Thymus (tissue), 11 donors: ENCODE data around the gene NR1I3. TPM values are rescaled to one million over a fixed set of nuclear protein-coding genes. Genes with fewer than 3 reads are reported as not detected.
"Not testable (repeated sequence)": the region's sequence is repeated elsewhere in the genome, so short reads cannot be mapped to it uniquely, and the experiment has no call there.

Experiments used
- DNase-seq, 9 donors: peaks; one replicate each; pipeline ENCODE4 v3.0.0-alpha.2; 2013; ENCODE audit warnings: low spot score in 9 of 9, low read depth in 6 of 9, missing footprints in 1 of 9
- H3K27ac ChIP-seq, 2 donors: one replicate each; pipeline ENCODE4 v1.5.1; 2013; ENCODE audit warnings: control low read depth in 1 of 2, low read depth in 1 of 2, low read length in 1 of 2, mild to moderate bottlenecking in 1 of 2, moderate library complexity in 1 of 2
- H3K27me3 ChIP-seq, 2 donors: one replicate each; pipeline ENCODE4 v1.5.1; 2013; ENCODE audit warnings: low read length in 1 of 2; ENCODE audit not compliant: control insufficient read depth in 2 of 2, insufficient read depth in 1 of 2
- H3K36me3 ChIP-seq, 2 donors: one replicate each; pipeline ENCODE4 v1.5.1; 2013; ENCODE audit warnings: low read length in 1 of 2, mild to moderate bottlenecking in 1 of 2, moderate library complexity in 1 of 2; ENCODE audit not compliant: control insufficient read depth in 2 of 2, insufficient read depth in 2 of 2
- H3K4me1 ChIP-seq, 2 donors: one replicate each; pipeline ENCODE4 v1.5.1; 2013; ENCODE audit warnings: low read length in 2 of 2; ENCODE audit not compliant: control insufficient read depth in 2 of 2, insufficient read depth in 2 of 2
- H3K4me3 ChIP-seq, 2 donors: one replicate each; pipeline ENCODE4 v1.5.1; 2013; ENCODE audit warnings: low read length in 2 of 2, control low read depth in 1 of 2, mild to moderate bottlenecking in 1 of 2
- H3K9me3 ChIP-seq, 2 donors: one replicate each; pipeline ENCODE4 v1.5.1; 2013; ENCODE audit warnings: low read length in 1 of 2, mild to moderate bottlenecking in 1 of 2; ENCODE audit not compliant: control insufficient read depth in 2 of 2, insufficient read depth in 1 of 2
- WGBS: extraction: QIAGEN DNeasy Blood & Tissue Kit; methylation state at CpG from one replicate; pipeline ENCODE4 v1.1.7; 2013; 5-methylcytosine and 5-hydroxymethylcytosine counted together
- polyA plus RNA-seq: library from polyadenylated mRNA; stranded (reverse); fragments of 200-250 nt; gene quantifications from one replicate; pipeline ENCODE4 v1.2.3, GENCODE V29; 2013
- total RNA-seq: library from RNA; stranded (reverse); fragments of 120-200 nt; gene quantifications from one replicate; pipeline ENCODE4 v1.2.4, GENCODE V29; 2013
- donor health status: healthy.

The NR1I3 gene
- total and polyA plus RNA-seq, 2 donors: 0.14 TPM; not detected in 1

- H3K27me3 ChIP-seq: peaks cover 3 to 8% of the 10 kb centered on the region in 2 donors
- no peaks in the 10 kb centered on the region for H3K36me3 ChIP-seq
- 98% methylated on average over 3 of the region's 3 CpGs for WGBS
- no peak overlapping the region for H3K4me3 ChIP-seq
- no peaks in the 10 kb centered on the region for H3K4me1 ChIP-seq
- no peaks in the 10 kb centered on the region for H3K9me3 ChIP-seq
- no peak for DNase-seq
- no peak overlapping the region for H3K27ac ChIP-seq
Measured at GRCh38 chr1:161266202-161266601, 28.2 kb upstream of the NR1I3 start.

GRCh38 chr1:161265305-161265704 is 27.3 kb upstream of the NR1I3 start:
- no peaks in the 10 kb centered on the region for H3K9me3 ChIP-seq
- no peak overlapping the region for H3K27ac ChIP-seq
- peaks cover 0 to 4% of the 10 kb centered on the region in 2 donors for H3K4me1 ChIP-seq
- H3K36me3 ChIP-seq: no peaks in the 10 kb centered on the region
- no peak for DNase-seq
- H3K4me3 ChIP-seq: no peak overlapping the region
- H3K27me3 ChIP-seq: peaks cover 12 to 17% of the 10 kb centered on the region in 2 donors
- 95% methylated on average over 5 of the region's 5 CpGs for WGBS

GRCh38 chr1:161261261-161262235 is 23.5 kb upstream of the NR1I3 start:
- H3K4me1 ChIP-seq: peaks cover 0 to 10% of the 10 kb centered on the region in 2 donors
- WGBS: 91% methylated on average over 12 of the region's 12 CpGs
- no peak overlapping the region for H3K4me3 ChIP-seq
- peaks cover 32 to 51% of the 10 kb centered on the region in 2 donors for H3K27me3 ChIP-seq
- H3K36me3 ChIP-seq: no peaks in the 10 kb centered on the region
- no peak overlapping the region for H3K27ac ChIP-seq
- H3K9me3 ChIP-seq: peaks cover 8 to 16% of the 10 kb centered on the region in 2 donors
- DNase-seq: no peak

GRCh38 chr1:161260376-161261260 is 22.6 kb upstream of the NR1I3 start:
- H3K9me3 ChIP-seq: peaks cover 8 to 16% of the 10 kb centered on the region in 2 donors
- H3K4me3 ChIP-seq: no peak overlapping the region
- no peaks in the 10 kb centered on the region for H3K36me3 ChIP-seq
- H3K4me1 ChIP-seq: peaks cover 0 to 10% of the 10 kb centered on the region in 2 donors
- H3K27me3 ChIP-seq: peaks cover 32 to 51% of the 10 kb centered on the region in 2 donors
- WGBS: 66% methylated on average over 9 of the region's 9 CpGs
- no peak overlapping the region for H3K27ac ChIP-seq
- DNase-seq: no peak

GRCh38 chr1:161259765-161260164 is 21.8 kb upstream of the NR1I3 start:
- peaks cover 32 to 51% of the 10 kb centered on the region in 2 donors for H3K27me3 ChIP-seq
- H3K27ac ChIP-seq: no peak overlapping the region
- peaks cover 0 to 10% of the 10 kb centered on the region in 2 donors for H3K4me1 ChIP-seq
- 85% methylated on average over 1 of the region's 1 CpG for WGBS
- no peak overlapping the region for H3K4me3 ChIP-seq
- H3K36me3 ChIP-seq: no peaks in the 10 kb centered on the region
- DNase-seq: no peak
- H3K9me3 ChIP-seq: peaks cover 8 to 16% of the 10 kb centered on the region in 2 donors

GRCh38 chr1:161259345-161259702 is 21.3 kb upstream of the NR1I3 start:
- WGBS: 56% methylated on average over 6 of the region's 6 CpGs
- H3K27me3 ChIP-seq: peaks cover 32 to 51% of the 10 kb centered on the region in 2 donors
- peaks cover 0 to 10% of the 10 kb centered on the region in 2 donors for H3K4me1 ChIP-seq
- H3K4me3 ChIP-seq: no peak overlapping the region
- no peaks in the 10 kb centered on the region for H3K36me3 ChIP-seq
- H3K27ac ChIP-seq: no peak overlapping the region
- H3K9me3 ChIP-seq: peaks cover 8 to 16% of the 10 kb centered on the region in 2 donors
- DNase-seq: no peak

GRCh38 chr1:161258439-161259344 is 20.7 kb upstream of the NR1I3 start, which contains the start of gene PCP4L1:
Gene PCP4L1 (plus strand): TSS chr1:161258745. CDS start chr1:161258975, 230 bp downstream.
- Histone ChIP-seq H3K27ac (no peak within 1 kb of the TSS), H3K27me3 (peaks cover 32 to 51% of the 10 kb centered on the region in 2 donors), H3K36me3 (no peaks in the 10 kb centered on the region), H3K9me3 (peaks cover 8 to 16% of the 10 kb centered on the region in 2 donors), H3K4me3 (peak within 1 kb of the TSS in 1 of 2 donors; percentile 36), H3K4me1 (peaks cover 0 to 10% of the 10 kb centered on the region in 2 donors)
- WGBS: 5% methylated on average over 62 of the region's 62 CpGs
- peak in 3 of 9 donors; percentile 7 to 50 (median 16) for DNase-seq

GRCh38 chr1:161257109-161257508 is 19.1 kb upstream of the NR1I3 start:
- not testable (repeated sequence) for H3K36me3 ChIP-seq, H3K27ac ChIP-seq, DNase-seq, H3K4me3 ChIP-seq, H3K4me1 ChIP-seq
- H3K27me3 ChIP-seq: peaks cover 32 to 51% of the 10 kb centered on the region in 2 donors
- WGBS: 99% methylated on average over 5 of the region's 5 CpGs
- peaks cover 8 to 16% of the 10 kb centered on the region in 2 donors for H3K9me3 ChIP-seq
